GDM1 (cell line): ENCODE measurements around the gene FCHSD2.
"Not testable (repeated sequence)": the region's sequence is repeated elsewhere in the genome, so short reads cannot be mapped to it uniquely, and the experiment has no call there.

ENCODE experiments used
- DNase-seq: peaks from one replicate; lab custom pipeline; 2025; lab: John Stamatoyannopoulos, UW

The FCHSD2 gene

GRCh38 chr11:72820439-72821139, 321.5 kb downstream of the FCHSD2 start:
- DNase-seq = no peak

- DNase-seq = no peak
These were observed 323.1 kb downstream of the FCHSD2 start for GRCh38 chr11:72818971-72819370.

GRCh38 chr11:72817966-72818365, 324.2 kb downstream of the FCHSD2 start:
- DNase-seq = no peak

- DNase-seq = no peak
These were observed 325.6 kb downstream of the FCHSD2 start for GRCh38 chr11:72816404-72816990.

GRCh38 chr11:72815110-72815618, 327.0 kb downstream of the FCHSD2 start:
- no peak for DNase-seq

- DNase-seq = peak; percentile 83
These were observed 327.6 kb downstream of the FCHSD2 start, which contains the start of gene ATG16L2 for GRCh38 chr11:72814286-72815109. ATG16L2 (plus strand) TSS chr11:72814411; CDS start chr11:72814446, 35 bp downstream.

GRCh38 chr11:72813740-72814285, 328.3 kb downstream of the FCHSD2 start:
- DNase-seq = peak; percentile 80

- DNase-seq = peak; percentile 57
These were observed 329.0 kb downstream of the FCHSD2 start for GRCh38 chr11:72812967-72813739.

GRCh38 chr11:72812604-72812966, 329.5 kb downstream of the FCHSD2 start:
- no peak for DNase-seq

- DNase-seq = not testable (repeated sequence)
These were observed 330.4 kb downstream of the FCHSD2 start for GRCh38 chr11:72811686-72812085.

- no peak for DNase-seq
These were observed 333.8 kb downstream of the FCHSD2 start for GRCh38 chr11:72808331-72808798.

GRCh38 chr11:72807792-72808191, 334.3 kb downstream of the FCHSD2 start:
- DNase-seq = peak; percentile 27

- peak; percentile 13 for DNase-seq
These were observed 335.0 kb downstream of the FCHSD2 start for GRCh38 chr11:72807021-72807693.

- DNase-seq = not testable (repeated sequence)
These were observed 335.7 kb downstream of the FCHSD2 start for GRCh38 chr11:72806378-72806777.

- no peak for DNase-seq
These were observed 336.9 kb downstream of the FCHSD2 start for GRCh38 chr11:72805216-72805615.

GRCh38 chr11:72802822-72803221, 339.3 kb downstream of the FCHSD2 start:
- no peak for DNase-seq

- DNase-seq = no peak
These were observed 342.7 kb downstream of the FCHSD2 start for GRCh38 chr11:72799441-72799840.

GRCh38 chr11:72798361-72798760, 343.8 kb downstream of the FCHSD2 start:
- DNase-seq = no peak

GRCh38 chr11:72793425-72794367, 348.4 kb downstream of the FCHSD2 start, which contains the start of gene STARD10:
STARD10 (minus strand) TSS chr11:72794047; CDS start chr11:72781181, 12,866 bp downstream.
- peak; percentile 91 for DNase-seq

- no peak for DNase-seq
These were observed 349.1 kb downstream of the FCHSD2 start for GRCh38 chr11:72793076-72793424.
